CD1c-positive myeloid dendritic cell (primary cell): Measurements from ENCODE around the gene CACNB2.

ENCODE experiments used
- DNase-seq: peaks from one replicate; pipeline ENCODE4 v3.0.0-alpha.2; 2016; ENCODE audit errors: extremely low spot score

The CACNB2 gene

DNA sequence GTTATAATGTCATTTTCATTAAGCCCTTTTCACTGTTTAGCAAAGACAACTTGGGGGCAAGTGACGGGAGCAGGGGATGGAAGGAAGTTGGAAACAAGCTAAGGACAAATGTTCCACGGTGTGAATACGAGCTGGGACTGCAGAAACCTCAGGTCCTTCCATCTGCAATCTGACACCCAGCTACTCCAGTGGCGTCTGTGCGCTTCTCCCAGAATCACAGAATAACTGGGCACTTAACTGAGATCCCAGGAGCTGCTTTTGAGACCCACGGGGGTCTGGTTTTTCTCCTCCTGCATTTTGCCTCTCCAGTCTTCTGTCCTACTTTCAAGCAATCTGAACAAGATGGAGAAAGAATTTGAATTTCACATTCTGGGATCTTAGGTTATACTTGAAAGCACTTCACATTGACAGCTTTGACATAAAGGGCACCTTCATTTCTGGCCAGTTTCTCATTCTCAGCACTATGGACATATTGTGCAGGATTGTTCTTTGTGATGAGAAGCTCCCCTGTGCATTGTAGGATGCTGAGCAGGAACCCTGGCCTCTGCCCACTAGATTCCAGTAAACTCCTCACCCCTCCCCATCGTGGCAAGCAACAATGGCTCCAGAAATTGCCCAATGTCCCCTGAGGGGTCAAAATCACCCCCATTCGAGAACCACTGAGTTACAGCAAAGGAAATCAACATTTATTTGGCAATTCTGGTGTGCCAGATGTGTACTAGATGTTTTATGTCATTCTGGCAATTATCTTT, 194.1 kb downstream of the CACNB2 start:
- DNase-seq, result no peak

DNA sequence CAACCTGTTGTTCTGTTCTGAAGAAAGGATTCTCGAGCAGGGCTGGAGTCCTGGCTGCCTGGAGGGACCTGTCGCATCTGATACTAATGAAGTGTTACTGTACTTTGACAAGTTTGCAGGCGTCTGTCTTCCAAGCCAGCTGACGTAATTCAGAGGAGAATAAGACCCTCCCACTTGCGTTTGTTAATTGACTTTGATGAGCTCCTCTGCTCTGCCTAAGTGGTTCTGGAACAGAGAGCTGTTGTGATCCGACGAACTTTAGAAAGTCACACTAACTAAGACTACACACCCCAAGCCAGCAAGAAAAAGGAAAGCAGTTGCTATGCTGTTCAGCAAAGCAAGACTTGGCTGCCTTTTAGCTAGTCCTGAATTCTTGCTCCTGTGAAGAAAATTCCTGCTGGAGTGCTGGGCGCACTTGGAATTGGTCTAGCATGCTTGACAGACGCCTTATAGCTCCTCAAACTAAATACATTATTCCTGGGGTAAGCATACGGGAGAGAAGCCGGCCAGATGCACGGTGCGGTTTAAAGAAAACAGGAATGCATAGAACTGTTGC, 200.3 kb downstream of the CACNB2 start:
- no peak for DNase-seq

DNA sequence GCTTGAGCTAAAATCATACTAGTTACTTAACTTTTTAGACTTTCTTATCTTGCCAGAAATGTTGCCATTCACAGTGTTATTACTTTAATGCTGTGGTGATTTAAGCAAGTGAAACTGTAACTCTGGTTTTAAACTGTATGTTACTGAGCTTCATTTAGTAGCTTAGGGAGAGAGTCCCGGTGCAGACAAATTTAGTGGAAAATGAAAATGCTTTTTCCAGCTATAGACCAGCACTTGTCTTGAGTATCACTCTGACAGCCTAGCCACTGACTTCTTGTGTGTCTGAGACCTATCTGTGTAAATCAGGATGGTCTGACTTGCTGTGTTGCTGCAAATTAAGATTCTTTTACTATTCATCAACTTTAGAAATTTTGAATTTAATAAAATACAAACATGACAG, 200.8 kb downstream of the CACNB2 start:
- DNase-seq, result no peak

DNA sequence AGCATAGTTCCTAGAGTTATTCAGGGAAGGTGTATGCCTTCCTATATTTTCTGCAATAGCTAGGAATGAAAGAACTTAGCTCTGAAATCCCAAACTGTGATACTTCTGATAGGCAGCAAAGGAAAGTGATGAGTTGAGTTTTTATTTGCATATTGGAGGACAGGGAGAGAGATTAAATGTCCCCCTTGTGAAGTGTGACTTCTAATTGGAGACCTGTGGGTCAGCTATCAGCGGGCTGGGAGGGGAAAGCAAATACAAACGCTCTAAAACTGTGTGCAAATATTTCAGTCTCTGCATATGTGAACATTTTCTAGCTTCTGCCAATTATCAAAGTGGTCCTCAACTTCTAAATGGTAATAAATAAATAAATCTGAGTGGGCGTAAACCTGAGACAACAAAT, 203.3 kb downstream of the CACNB2 start:
- DNase-seq, result no peak

DNA sequence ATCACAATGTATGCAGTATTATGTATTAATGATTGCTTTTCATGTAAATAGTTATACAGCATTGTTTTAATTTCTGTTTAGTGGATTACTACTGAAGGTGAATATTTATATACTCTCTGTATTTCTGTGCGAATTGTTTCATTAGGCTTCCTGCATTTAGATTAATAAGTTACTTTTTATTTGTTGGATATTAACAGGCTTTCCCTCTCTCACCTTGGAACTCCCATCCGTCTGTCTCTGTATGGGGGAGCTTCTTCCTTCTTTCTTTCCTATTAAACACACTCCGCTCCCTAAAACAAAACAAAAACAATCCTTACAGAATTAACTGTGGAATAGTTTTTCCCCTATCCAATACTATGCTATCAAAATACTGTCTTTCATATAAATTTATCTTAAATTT, 205.1 kb downstream of the CACNB2 start:
- no peak for DNase-seq

DNA sequence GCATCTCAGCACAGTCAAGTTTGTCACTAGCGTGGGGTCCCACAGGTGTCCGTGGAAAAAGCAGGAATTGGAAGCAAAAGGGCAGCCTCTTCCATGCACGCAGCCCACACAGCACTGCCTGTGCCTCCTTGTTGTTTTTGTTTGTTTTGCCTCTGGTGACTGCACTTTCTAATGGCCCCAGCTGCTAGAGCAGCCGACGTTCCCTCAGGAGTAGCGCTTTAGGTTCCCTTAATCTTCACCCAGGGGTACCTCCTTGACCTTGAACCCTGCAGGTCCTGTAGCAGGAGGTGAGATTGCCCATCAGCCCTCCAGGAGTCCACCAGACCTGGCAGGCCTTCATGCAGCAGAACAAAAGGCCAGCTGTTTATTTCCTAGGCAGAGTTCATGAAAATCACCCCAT, 210.1 kb downstream of the CACNB2 start:
- no peak for DNase-seq

DNA sequence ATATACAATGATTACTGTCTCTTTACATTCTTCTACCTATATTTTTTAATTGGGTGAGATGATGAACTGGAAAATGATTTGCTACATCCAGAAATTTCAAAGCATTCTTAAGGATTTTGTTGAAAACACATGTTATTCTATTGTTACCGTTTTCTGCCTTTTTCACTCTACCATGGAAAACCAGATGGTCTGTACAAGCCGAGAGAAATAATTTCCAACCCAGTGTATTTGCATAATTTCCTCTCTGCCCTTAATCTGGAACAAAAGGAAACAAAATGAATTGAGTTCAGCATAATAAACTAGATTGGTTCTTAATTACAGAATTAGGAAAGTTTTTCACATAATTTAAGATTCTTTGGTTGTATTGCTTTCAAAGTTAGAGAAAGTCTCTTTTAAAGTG, 211.2 kb downstream of the CACNB2 start:
- no peak for DNase-seq

DNA sequence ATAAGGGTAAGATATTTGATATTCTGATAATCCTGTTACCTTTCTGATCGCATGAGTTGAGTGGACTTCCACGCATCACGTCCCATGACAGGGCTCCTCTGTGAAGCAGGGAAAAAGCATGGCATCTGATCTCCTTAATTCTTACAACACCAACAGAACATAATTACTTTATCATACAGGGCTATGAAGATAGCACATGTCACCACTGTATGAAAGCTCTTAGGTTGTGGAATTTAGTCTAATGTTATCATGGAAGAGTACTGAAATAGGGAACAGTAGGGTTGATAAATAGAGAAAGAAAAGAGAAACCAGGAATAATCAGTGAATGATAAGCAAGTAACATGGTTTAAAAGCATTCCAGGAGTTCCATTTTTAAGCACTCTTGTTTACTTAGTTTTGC, 212.0 kb downstream of the CACNB2 start:
- DNase-seq, result no peak

DNA sequence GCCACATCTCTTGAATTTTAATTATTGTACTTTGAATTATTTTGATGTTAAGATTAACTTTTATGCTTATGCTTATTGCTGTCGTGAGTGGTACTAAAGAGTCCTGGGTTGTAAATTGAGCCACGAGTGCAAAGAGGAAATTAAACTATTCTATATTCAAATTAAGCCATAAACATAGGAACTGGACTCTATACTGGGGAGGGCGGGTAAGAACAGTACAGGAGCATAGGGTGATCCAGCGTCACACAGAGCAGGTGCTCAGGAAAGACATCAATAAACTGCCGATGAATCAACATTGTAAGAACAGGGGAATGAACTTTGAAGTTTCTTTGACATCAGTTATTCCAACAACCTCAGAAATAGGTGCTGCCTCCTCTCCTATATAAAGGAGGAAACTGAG, 219.6 kb downstream of the CACNB2 start:
- no peak for DNase-seq

DNA sequence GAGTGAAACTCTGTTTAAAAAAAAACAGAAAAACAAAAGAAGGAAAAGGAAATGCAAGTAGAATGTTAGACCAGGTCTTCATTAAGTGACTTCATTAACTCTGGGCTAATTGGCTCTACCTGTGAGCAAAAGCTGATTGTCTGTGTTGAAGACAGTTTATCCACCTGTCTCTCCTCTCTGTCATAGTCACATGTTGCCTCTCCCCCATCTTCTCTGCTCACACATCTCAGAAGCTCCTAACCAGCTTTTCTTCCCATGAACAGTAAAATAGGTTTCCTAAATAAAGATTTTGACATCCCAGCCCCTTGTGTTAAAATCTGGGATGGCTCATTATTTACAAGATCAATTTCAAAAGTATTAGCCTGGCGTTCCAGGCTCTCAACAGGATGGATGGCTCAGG, 222.7 kb downstream of the CACNB2 start:
- DNase-seq, result no peak

DNA sequence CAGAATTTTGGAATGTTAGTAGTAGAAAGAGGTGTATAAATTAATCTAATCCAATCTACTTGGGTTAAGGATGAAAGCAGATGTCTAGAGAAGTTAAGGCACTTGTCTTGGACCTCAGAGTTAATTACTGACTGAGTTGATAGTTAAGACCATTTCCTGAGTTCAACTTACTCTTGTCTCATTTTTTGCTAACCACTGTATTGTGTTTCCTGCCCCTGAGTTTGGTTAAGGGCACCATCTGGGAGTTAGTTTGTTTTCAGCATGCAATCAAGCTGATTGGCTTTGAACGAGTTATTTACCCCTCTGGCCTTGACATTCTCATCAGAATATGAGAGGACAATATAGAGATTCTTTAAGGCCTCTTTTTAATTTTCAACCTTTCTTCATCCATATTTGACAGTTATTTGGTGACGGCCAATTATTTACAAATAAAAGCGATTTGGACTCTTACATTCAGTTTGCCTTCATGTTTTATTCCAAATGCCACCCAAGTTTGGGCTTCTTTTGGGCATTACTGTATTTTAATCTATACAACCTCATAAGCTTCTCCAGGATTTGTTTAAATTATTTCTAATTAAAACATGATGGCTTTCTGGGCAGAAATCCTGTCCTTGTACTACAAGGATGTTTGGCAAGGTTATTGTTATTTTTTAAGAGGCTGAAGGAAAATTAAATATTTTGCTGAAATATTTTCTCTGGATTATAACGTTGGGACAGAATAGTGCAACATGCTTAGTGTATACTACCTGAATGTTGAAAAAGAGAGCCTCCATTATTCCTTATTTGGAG, 225.0 kb downstream of the CACNB2 start:
- DNase-seq, result no peak

DNA sequence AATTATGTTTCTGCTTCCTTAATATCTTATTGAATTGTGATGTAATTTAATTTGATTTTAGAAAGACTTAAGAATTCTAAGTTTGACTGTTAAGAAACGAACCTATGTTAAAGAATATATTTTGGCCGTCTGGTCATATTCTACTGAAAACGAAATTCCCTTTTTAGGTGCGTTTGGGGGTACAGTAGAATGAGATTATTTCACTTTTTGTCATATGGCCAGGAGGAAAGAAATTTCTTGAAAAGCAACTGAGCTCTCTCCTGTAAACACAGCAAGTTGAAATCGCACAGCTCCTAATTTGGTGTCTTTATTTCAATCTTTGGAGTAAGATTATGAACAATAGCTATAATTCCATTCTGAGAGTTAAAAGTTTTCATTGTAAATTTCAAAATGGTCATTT, 227.6 kb downstream of the CACNB2 start:
- no peak for DNase-seq

DNA sequence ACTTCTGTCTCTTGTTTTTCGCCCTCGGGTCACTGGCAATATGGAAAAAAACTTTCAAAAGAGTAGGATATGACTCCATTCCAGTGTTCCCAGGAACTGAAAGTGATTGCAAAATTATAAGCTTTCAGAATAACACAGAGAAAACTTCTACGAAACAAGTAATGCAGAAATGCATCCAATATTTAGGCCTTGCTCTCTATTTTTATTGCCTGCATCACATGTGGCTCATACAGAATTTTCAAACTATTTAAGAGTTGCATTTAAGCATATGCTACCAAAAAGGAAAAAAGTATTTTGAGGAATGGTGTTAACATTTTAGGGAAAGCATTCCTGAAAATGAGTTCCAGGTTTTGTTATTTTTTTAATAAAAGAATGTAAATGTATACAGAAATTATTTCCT, 228.0 kb downstream of the CACNB2 start:
- DNase-seq, result peak; percentile 31

DNA sequence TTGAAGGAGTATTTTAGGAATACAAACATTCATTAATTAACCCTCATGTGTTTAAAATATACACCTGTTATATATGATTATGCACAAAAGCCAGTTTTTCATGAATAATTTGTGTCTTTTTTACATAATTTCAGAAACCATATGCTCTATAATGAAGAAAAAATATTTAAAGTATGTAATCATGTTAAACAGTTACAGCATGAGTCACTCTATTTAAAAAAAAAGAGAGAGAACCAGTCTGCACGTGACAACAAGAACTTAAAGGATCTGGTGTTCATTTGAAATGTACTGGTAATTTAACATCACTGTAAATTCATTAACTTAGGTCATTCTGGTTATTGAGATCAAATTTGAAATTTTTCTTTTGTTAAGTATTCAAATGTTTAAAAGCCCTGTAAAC, 228.5 kb downstream of the CACNB2 start:
- no peak for DNase-seq

DNA sequence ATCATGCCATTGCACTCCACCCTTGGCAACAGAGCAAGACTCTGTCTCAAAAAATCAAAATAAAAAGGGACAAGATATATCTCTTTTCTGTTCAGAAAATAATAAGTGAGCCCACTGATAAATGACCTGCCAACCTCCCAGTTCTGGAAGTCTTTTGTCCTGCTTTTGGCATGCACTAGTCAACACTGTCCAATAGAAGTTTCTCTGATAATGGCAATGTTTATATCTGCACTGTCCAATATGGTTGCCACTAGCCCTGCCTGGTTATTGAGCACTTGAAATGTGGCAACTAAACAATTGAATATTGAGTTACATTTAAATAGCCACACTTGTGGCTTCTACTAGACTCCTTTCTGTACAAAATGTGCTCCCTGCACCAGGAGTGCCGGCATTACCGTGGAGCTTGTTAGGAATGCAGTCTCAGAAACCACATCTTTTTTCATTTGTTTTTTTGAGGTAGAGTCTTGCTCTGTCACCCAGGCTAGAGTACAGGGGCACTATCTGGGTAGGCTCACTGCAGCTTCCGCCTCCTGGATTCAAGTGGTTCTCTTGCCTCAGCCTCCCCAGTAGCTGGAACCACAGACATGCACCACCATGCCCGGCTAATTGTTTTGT, 229.7 kb downstream of the CACNB2 start:
- DNase-seq, result no peak

DNA sequence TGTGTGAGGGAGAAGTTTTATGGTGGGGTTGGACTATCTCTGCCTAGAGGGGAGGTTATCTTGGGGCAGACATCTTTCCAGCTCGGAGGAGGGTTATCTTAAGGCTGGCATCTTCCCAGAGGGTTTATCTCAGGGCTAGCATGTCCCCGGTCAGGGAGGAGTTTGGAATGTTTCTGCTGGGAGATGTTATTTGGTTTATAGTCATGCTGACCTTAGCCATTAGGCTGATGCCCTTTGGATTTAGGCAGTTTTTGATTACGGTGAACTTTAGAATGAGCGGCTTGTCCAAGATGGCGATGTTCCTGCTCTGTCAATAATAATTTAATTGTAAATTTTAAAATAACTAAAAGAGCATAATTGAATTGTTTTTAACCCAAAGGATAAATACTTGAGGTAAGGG, 236.4 kb downstream of the CACNB2 start:
- no peak for DNase-seq

DNA sequence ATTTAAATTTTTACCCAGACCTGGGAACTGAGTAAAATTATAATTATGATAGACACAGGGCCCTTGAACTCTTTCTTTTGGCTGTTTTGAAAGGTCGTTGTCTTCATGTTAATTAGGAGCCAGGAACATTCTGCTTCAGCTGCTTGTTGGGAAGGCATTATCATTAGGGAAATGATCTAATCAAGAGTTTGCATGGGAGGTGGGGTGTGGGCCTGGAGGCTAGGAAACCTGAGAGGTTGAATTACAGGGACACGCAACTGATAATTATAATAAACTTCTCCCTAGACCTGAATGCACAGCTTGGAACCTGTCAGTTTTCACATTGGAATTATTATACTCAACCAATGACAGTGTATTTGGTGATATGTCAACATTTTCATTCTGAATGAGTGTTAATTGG, 237.7 kb downstream of the CACNB2 start:
- DNase-seq, result no peak

DNA sequence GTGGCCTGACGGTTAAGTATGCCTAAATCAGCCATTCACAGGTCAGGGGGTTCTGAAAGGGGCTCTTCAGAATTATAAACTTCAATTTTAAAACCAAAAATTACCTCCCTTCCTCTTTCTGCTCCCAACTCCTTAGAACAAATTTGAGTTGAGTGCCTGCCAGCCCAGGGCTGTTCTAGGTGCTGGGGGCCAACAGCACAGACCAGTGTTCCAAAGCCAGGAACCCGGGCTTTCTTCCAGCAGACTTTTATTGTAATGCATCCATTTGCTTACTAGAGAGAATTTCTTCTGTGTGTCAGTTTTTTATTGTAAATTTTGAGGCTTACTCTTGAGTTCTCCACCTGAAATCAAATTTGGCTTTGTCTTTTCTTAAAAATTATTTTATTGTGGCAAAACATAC, 238.5 kb downstream of the CACNB2 start:
- no peak for DNase-seq

DNA sequence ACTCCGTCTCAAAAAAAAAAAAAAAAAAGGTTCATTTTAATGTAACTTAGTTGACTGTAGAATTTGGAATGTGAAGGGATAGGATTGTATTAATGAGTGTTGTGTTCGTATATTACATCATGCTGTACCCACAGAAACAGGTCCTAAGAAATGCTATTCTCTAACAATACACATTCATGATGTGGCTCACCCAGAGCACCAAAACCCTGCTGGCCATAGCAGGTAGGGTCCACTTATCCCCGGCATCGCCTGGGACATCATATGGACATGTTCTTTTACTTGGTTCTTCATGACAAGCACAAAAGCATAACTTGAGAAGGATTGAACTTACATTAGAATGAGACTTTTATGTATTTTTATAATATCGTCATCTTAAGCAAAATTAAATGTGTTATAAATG, 241.5 kb downstream of the CACNB2 start:
- DNase-seq, result no peak

DNA sequence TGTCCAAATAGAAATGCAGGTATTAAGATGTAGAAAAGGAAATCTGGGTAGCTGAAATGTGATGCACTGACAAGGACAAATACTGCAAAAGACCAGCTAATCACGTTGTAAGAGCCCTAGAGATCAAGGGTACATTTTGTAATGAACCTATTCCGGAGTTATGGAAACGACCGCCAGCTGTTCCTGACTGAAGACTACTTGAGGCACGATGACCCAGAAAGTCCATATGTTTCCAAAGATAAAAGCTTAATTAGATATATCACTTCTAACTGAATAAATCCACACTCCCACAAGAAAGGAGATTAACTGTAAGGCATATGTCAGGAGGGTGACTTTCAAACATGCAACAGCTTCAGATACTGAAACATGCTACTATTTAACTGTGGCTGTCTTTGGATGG, 257.7 kb downstream of the CACNB2 start:
- DNase-seq, result no peak

DNA sequence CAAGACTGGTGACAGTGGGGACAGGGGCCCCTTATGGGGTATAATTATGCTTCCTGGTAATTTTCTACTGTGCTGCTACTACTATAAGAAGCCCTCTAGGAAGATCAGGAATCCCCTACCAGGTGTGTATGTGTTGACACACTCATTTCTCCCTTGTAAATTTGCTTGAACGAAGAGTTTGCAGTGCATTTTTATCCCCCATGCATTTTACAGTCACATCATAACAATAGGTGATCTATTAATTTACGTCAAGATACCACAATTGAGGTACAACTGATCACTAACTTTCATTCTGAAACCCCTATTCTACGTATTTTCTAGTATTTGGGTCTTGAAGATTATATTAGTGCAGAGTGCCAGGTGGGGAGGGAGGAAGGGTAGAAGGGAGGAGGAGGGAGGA, 258.9 kb downstream of the CACNB2 start:
- DNase-seq, result no peak

DNA sequence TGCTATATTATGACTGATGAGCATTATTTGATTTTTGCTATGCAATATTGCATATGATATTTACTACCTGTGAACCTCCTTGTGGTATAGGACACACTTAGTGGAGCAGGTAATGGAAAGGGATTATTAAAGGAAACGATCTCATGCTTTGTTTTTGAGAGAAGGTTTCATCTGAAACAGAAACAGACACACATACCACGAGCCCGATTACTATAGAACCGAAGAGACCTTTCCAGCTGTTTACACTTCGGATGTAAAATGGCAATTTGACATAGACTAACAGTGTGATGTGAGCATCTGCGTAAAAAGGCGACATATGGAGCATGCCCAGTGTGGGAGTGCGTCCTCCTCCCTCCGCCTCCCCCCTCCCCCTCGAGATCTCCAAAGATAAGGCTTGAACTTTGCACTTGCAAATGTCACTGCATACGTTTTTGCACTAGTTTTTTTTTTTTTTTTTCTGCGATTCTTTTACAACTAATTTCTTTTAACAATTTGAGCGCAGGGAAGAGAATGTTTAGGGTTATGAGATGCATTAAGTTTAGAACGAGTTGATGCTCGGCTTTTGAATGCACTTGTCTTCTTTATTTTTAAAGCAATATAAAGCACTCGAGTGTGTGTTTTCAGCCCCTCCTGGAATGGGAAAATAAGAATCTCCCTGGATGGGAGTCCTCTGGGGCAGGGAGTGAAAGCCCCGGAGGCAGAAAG, 260.1 kb downstream of the CACNB2 start:
- no peak for DNase-seq
